ENCODE measurements around the gene UNC79. TPM values are rescaled to one million over a fixed set of nuclear protein-coding genes. Genes with fewer than 3 reads are reported as not detected.
A peak's percentile ranks its signal among the peaks of the same experiment; 100 is the strongest.

The UNC79 gene
- total and polyA plus RNA-seq, 3 experiments from 2014 or later: 0.07 TPM; not detected in 2

DNA sequence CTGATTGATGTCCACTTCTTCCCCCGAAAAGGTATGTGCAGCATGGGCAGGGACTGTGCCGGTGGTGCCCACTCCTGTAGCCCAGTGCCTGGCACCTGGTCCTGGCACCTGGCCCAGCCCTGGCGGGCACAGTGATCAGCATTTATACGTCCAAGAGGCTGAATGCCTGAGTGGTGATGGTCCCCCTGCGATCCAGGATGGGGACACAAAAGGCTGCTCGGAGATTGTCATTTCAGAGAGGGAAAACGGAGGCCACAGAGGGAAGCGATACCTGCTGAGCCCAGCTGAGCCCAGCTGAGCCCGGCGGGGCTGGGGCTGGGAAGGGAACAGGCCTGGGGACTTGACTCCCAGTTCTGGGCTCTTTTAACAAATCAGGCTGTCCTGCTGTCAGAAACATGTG lies 301.8 kb downstream of the UNC79 start:
- Histone ChIP-seq H3K27ac (ENCODE audit: low read depth, low read length) (no peak overlapping the region), H3K36me3 (ENCODE audit: insufficient read depth, low read length) (no peaks in the 10 kb centered on the region), H3K4me3 (ENCODE audit: low read length) (no peak overlapping the region), H3K9me3 (ENCODE audit: low read length) (no peaks in the 10 kb centered on the region), H3K4me1 (ENCODE audit: insufficient read depth, low read length) (no peaks in the 10 kb centered on the region), H3K27me3 (ENCODE audit: insufficient read depth, low read length, poor library complexity, severe bottlenecking) (no peaks in the 10 kb centered on the region)
- ChIA-PET POLR2A (no interaction called here), CTCF (no interaction called here)
- H3K4me1 Mint-ChIP-seq: no peaks in the 10 kb centered on the region
- H3K9me3 Mint-ChIP-seq: no peaks in the 10 kb centered on the region
- H3K27ac Mint-ChIP-seq: no peak overlapping the region
- DNase-seq: no peak
- H3K36me3 Mint-ChIP-seq: no peaks in the 10 kb centered on the region
- peaks cover 2 to 10% of the 10 kb centered on the region in 2 donors for H3K27me3 Mint-ChIP-seq
- no peak overlapping the region for H3K4me3 Mint-ChIP-seq

DNA sequence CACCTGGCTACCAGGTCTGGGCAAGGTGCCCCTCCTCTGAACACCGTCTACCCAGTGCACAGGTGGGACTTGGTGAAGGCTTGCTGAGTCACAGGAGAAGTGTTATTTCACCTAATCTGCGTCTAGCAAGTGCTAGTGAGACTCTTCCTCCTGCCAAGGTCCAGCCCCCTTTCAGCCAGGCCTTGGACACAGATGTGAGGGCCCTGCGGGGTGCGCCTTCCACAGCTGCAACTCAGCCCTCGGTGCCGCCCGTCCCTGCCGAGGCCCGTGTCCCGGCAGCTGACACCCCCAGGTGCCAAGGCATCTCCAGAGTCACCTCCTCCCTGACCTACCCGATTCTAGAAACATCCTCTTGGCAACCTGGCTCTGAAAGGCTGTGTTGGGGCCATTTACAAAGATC lies 302.5 kb downstream of the UNC79 start:
- Mint-ChIP-seq H3K4me3 (no peak overlapping the region), H3K27me3 (peaks cover 2 to 12% of the 10 kb centered on the region in 2 donors), H3K36me3 (no peaks in the 10 kb centered on the region), H3K9me3 (no peaks in the 10 kb centered on the region), H3K4me1 (no peaks in the 10 kb centered on the region), H3K27ac (no peak overlapping the region)
- ChIA-PET CTCF (no interaction called here), POLR2A (no interaction called here)
- H3K9me3 ChIP-seq (ENCODE audit: low read length): no peaks in the 10 kb centered on the region
- H3K27me3 ChIP-seq (ENCODE audit: insufficient read depth, low read length, poor library complexity, severe bottlenecking): no peaks in the 10 kb centered on the region
- H3K27ac ChIP-seq (ENCODE audit: low read depth, low read length): no peak overlapping the region
- no peak overlapping the region for H3K4me3 ChIP-seq (ENCODE audit: low read length)
- DNase-seq: no peak
- H3K36me3 ChIP-seq (ENCODE audit: insufficient read depth, low read length): no peaks in the 10 kb centered on the region
- H3K4me1 ChIP-seq (ENCODE audit: insufficient read depth, low read length): no peaks in the 10 kb centered on the region

DNA sequence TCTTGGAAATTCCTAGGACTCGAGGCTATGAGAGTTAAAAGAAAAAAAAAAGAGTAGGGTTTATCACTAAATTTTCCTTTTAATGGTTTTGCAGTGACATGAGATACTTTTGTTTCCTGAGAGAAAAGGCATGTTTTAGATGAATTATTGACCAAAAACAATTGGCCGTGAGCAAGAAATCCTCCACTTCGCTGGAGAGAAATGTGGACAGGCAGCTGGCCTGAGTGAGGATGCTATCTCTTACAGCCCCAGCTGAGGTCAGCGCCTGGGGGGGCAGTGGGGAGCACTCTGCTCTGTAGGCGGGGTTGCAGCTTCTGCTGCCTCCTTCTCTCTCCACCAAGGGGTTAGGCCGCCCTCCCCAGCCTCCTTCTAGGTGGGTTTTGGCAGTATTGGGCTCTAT lies 302.9 kb downstream of the UNC79 start:
- Histone ChIP-seq H3K4me3 (ENCODE audit: low read length) (no peak overlapping the region), H3K4me1 (ENCODE audit: insufficient read depth, low read length) (no peaks in the 10 kb centered on the region), H3K27me3 (ENCODE audit: insufficient read depth, low read length, poor library complexity, severe bottlenecking) (no peaks in the 10 kb centered on the region), H3K36me3 (ENCODE audit: insufficient read depth, low read length) (no peaks in the 10 kb centered on the region), H3K27ac (ENCODE audit: low read depth, low read length) (no peak overlapping the region), H3K9me3 (ENCODE audit: low read length) (no peaks in the 10 kb centered on the region)
- H3K36me3 Mint-ChIP-seq: no peaks in the 10 kb centered on the region
- CTCF ChIA-PET: no interaction called here
- POLR2A ChIA-PET: no interaction called here
- DNase-seq: no peak
- H3K9me3 Mint-ChIP-seq: no peaks in the 10 kb centered on the region
- H3K27me3 Mint-ChIP-seq: peaks cover 2 to 16% of the 10 kb centered on the region in 2 donors
- H3K4me1 Mint-ChIP-seq: no peaks in the 10 kb centered on the region
- H3K4me3 Mint-ChIP-seq: no peak overlapping the region
- H3K27ac Mint-ChIP-seq: no peak overlapping the region

DNA sequence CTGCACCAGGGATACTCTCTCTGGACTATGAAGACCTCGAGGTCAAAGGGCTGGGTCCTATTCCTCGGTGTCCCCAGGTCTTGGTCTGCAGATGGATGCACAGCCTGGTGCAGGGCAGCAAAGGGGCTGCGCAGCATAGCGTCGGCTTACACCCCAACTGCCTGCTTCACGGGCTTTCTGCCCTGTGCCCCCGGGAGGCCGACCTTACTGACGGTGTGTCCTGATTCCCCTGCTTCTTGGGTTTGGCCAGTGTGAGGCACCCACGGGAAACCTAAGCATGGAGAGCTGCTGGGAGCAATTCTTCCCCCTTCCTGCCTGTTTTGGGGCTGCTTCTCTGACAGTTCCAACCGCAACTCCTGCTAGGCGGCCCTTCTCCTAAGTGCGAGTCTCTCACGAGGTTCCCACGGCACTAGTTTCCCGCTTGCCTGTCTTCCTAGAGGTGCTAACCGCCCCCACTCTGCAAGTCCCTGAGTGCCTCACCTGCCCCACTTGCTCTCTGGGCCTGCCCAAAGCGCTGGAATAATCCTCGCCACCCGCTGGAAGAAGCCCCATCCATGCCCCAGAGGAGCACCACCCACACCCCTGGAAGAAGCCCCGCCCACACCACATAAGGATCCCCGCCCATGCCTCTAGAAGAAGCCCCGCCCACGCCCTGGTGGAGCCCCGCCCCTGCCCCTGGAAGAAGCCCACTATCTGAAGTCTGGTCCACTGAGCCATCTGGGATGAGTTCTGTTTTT lies 303.5 kb downstream of the UNC79 start:
- Mint-ChIP-seq H3K9me3 (no peaks in the 10 kb centered on the region), H3K4me3 (no peak overlapping the region), H3K36me3 (no peaks in the 10 kb centered on the region), H3K4me1 (no peaks in the 10 kb centered on the region), H3K27ac (no peak overlapping the region), H3K27me3 (peaks cover 2 to 18% of the 10 kb centered on the region in 2 donors)
- no peak overlapping the region for H3K27ac ChIP-seq (ENCODE audit: low read depth, low read length)
- H3K9me3 ChIP-seq (ENCODE audit: low read length): no peaks in the 10 kb centered on the region
- H3K27me3 ChIP-seq (ENCODE audit: insufficient read depth, low read length, poor library complexity, severe bottlenecking): no peaks in the 10 kb centered on the region
- H3K36me3 ChIP-seq (ENCODE audit: insufficient read depth, low read length): no peaks in the 10 kb centered on the region
- no peaks in the 10 kb centered on the region for H3K4me1 ChIP-seq (ENCODE audit: insufficient read depth, low read length)
- ChIA-PET POLR2A (no interaction called here), CTCF (no interaction called here)
- H3K4me3 ChIP-seq (ENCODE audit: low read length): no peak overlapping the region
- DNase-seq: no peak

DNA sequence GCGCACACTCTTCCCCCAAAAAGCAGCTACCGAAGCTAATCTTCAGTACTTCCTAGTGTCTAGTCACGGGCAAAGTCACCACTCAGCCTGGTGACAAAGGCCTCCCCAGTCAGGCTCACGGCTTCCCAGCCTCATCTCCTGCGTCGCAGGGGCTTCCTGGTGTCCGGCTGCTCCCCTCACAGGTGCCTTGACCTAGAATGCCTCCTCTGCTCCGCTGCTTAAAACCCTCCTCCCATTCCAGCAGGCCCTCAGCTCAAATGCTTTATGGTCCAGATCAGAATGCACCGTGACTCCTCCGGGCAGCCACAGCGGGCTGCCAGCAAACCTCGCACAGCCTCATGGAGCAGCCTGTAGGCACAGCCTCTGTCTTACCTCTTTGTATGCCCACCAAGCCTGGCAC lies 304.5 kb downstream of the UNC79 start:
- H3K36me3 ChIP-seq (ENCODE audit: insufficient read depth, low read length): no peaks in the 10 kb centered on the region
- Mint-ChIP-seq H3K9me3 (no peaks in the 10 kb centered on the region), H3K4me3 (no peak overlapping the region), H3K36me3 (no peaks in the 10 kb centered on the region), H3K4me1 (no peaks in the 10 kb centered on the region), H3K27me3 (peaks cover 2 to 21% of the 10 kb centered on the region in 2 donors), H3K27ac (no peak overlapping the region)
- DNase-seq: no peak
- no peaks in the 10 kb centered on the region for H3K9me3 ChIP-seq (ENCODE audit: low read length)
- no peak overlapping the region for H3K4me3 ChIP-seq (ENCODE audit: low read length)
- no peak overlapping the region for H3K27ac ChIP-seq (ENCODE audit: low read depth, low read length)
- no peaks in the 10 kb centered on the region for H3K4me1 ChIP-seq (ENCODE audit: insufficient read depth, low read length)
- ChIA-PET POLR2A (no interaction called here), CTCF (no interaction called here)
- no peaks in the 10 kb centered on the region for H3K27me3 ChIP-seq (ENCODE audit: insufficient read depth, low read length, poor library complexity, severe bottlenecking)

DNA sequence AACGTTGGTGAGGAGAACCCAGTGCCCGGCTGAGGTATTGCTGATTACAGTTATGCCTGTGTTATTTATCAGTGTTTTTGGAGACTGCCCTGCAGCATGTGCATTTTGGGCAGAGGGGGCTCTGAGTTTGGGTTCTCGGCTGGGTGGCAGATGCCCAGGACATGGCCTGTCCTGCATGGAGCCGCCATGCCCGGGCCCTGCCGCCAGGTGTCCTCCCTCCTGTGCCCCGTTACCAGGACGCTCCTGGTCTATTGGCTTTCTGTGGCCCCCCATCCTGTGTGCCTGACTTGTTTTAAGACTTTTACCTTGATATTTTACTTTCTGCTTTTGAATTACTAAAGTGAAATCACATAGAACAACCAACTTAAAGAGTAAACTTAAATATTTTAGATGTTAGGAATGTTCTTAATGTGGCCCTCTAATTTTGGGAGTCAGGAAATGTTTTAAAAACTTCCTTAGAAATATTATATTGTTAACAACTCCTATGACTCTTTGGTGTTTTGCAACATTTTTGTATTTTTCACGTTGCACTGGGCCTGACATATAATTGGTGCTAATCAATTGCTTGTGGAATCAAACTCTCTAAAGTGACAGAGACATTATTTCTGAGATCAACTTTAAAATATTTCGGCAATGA lies 305.8 kb downstream of the UNC79 start:
- DNase-seq: no peak
- Mint-ChIP-seq H3K27me3 (peaks cover 2 to 21% of the 10 kb centered on the region in 2 donors), H3K36me3 (no peaks in the 10 kb centered on the region), H3K9me3 (no peaks in the 10 kb centered on the region), H3K4me3 (no peak overlapping the region), H3K4me1 (no peaks in the 10 kb centered on the region), H3K27ac (no peak overlapping the region)
- no peaks in the 10 kb centered on the region for H3K27me3 ChIP-seq (ENCODE audit: insufficient read depth, low read length, poor library complexity, severe bottlenecking)
- CTCF ChIA-PET: no interaction called here
- H3K4me3 ChIP-seq (ENCODE audit: low read length): no peak overlapping the region
- H3K36me3 ChIP-seq (ENCODE audit: insufficient read depth, low read length): no peaks in the 10 kb centered on the region
- POLR2A ChIA-PET: no interaction called here
- no peaks in the 10 kb centered on the region for H3K4me1 ChIP-seq (ENCODE audit: insufficient read depth, low read length)
- no peaks in the 10 kb centered on the region for H3K9me3 ChIP-seq (ENCODE audit: low read length)
- H3K27ac ChIP-seq (ENCODE audit: low read depth, low read length): no peak overlapping the region

DNA sequence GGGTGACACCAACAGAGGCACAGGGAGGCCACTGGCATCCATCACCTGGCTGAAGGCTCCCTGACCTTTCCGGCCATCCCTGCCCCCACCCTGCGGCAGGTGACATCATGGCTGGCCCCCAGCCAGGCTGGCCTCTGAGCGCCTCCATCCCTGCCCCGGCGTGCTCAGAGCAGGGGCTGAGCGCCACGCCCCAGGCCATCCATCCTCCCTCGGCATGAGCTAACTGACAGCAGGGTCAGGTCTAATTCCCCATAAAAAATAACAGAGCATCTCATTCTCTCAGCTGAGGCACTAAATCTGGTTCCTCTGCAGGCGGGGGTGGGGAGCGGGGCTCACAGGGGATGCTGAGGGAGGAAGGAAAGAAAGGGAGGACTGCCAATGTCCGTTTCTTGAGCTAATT lies 306.9 kb downstream of the UNC79 start:
- H3K27me3 Mint-ChIP-seq: peaks cover 4 to 21% of the 10 kb centered on the region in 2 donors
- Histone ChIP-seq H3K4me3 (ENCODE audit: low read length) (no peak overlapping the region), H3K4me1 (ENCODE audit: insufficient read depth, low read length) (no peaks in the 10 kb centered on the region), H3K27ac (ENCODE audit: low read depth, low read length) (no peak overlapping the region), H3K36me3 (ENCODE audit: insufficient read depth, low read length) (no peaks in the 10 kb centered on the region), H3K27me3 (ENCODE audit: insufficient read depth, low read length, poor library complexity, severe bottlenecking) (no peaks in the 10 kb centered on the region), H3K9me3 (ENCODE audit: low read length) (no peaks in the 10 kb centered on the region)
- H3K27ac Mint-ChIP-seq: no peak overlapping the region
- H3K4me3 Mint-ChIP-seq: no peak overlapping the region
- DNase-seq: no peak
- ChIA-PET POLR2A (no interaction called here), CTCF (no interaction called here)
- no peaks in the 10 kb centered on the region for H3K9me3 Mint-ChIP-seq
- H3K4me1 Mint-ChIP-seq: no peaks in the 10 kb centered on the region
- no peaks in the 10 kb centered on the region for H3K36me3 Mint-ChIP-seq

DNA sequence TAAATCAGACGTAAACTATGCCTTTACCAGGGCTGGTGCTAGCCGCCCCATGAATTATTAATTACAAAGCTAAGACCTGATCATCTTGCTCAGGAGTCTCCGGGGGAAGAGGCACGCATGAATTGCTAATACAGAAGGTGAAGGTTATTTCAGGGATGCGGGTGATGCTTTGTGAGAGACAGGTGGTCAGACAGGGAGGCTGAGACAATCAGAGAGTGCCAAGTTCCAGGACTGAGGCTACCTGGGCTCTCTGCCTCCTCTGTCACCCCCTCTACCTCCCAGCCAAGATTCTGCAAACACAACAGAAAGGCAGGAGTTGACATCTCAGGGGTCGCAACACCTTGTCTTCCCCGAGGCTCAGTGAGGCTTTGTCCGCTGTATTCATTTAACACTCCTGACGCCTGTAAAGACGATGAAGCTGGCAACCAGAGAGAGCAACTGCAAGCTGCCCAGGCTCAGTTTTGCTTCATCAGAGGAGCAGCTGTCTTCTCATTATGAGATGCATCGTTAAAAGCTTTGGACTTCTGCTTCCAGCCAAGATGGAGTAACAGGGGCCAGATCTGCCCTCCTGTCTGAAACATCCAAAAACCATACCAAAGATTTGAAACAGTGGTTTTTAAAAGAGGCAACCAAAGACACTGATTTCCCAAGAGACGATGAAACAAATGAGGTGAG lies 311.0 kb downstream of the UNC79 start:
- ChIA-PET POLR2A (no interaction called here), CTCF (no interaction called here)
- Mint-ChIP-seq H3K27me3 (peaks cover 4 to 19% of the 10 kb centered on the region in 2 donors), H3K4me1 (no peaks in the 10 kb centered on the region), H3K9me3 (no peaks in the 10 kb centered on the region), H3K4me3 (no peak overlapping the region), H3K27ac (peak overlapping the region in 1 of 8 donors; percentile 78), H3K36me3 (no peaks in the 10 kb centered on the region)
- no peaks in the 10 kb centered on the region for H3K4me1 ChIP-seq (ENCODE audit: insufficient read depth, low read length)
- no peak overlapping the region for H3K27ac ChIP-seq (ENCODE audit: low read depth, low read length)
- H3K36me3 ChIP-seq (ENCODE audit: insufficient read depth, low read length): no peaks in the 10 kb centered on the region
- H3K4me3 ChIP-seq (ENCODE audit: low read length): no peak overlapping the region
- no peak for DNase-seq
- H3K9me3 ChIP-seq (ENCODE audit: low read length): no peaks in the 10 kb centered on the region
- no peaks in the 10 kb centered on the region for H3K27me3 ChIP-seq (ENCODE audit: insufficient read depth, low read length, poor library complexity, severe bottlenecking)

Data from CD8-positive, alpha-beta memory T cell (primary cell).